H1 (cell line): Measurements from ENCODE around the gene ROS1. TPM values are rescaled to one million over a fixed set of nuclear protein-coding genes. Genes with fewer than 3 reads are reported as not detected.
A peak's percentile ranks its signal among the peaks of the same experiment; 100 is the strongest.

Experiments
- CTCF ChIA-PET: fragments of 300-600 bp; sonication (Branson Sonifier 250); formaldehyde crosslinking; loops from one replicate; lab custom pipeline; 2021; ENCODE audit not compliant: partially characterized antibody; lab: Charles Lee
- POLR2A ChIA-PET: fragments of 300-600 bp; sonication (Branson Sonifier 250); formaldehyde crosslinking; loops from one replicate; lab custom pipeline; 2021; ENCODE audit warnings: inconsistent platforms; ENCODE audit not compliant: partially characterized antibody; lab: Charles Lee
- DNase-seq, 2 experiments: peaks; one replicate each; pipeline versions ENCODE4 v3.0.0 to v3.0.0-alpha.2; 2010 to 2022; ENCODE audit warnings: low spot score in 2 of 2, low read depth in 1 of 2, mixed read lengths in 1 of 2
- FAIRE-seq: peaks from 2 replicates; lab custom pipeline; 2011; peaks lifted over from hg19 to GRCh38; lab: Jason Lieb, UNC
- H2AFZ ChIP-seq: 2 replicates; pipeline ENCODE4 v1.8.1; 2012; ENCODE audit warnings: low read length, inconsistent platforms
- H2AK5ac ChIP-seq: 2 replicates; pipeline ENCODE4 v1.6.1; 2013; ENCODE audit warnings: low read depth, low read length
- H2BK120ac ChIP-seq: replicated peaks from 2 replicates; pipeline ENCODE3; 2013; ENCODE audit warnings: low read depth, low read length, inconsistent platforms
- H2BK12ac ChIP-seq: 2 replicates; pipeline ENCODE4 v1.6.1; 2013; ENCODE audit warnings: low read depth, low read length
- H2BK15ac ChIP-seq: 2 replicates; pipeline ENCODE4 v1.6.1; 2013; ENCODE audit warnings: low read length
- H2BK20ac ChIP-seq: 2 replicates; pipeline ENCODE4 v1.6.1; 2013; ENCODE audit warnings: low read length
- H2BK5ac ChIP-seq: 2 replicates; pipeline ENCODE4 v1.6.1; 2013; ENCODE audit warnings: low read depth, low read length
- H3K14ac ChIP-seq: 2 replicates; pipeline ENCODE4 v1.6.1; 2013; ENCODE audit warnings: inconsistent platforms; ENCODE audit not compliant: insufficient read length
- H3K18ac ChIP-seq: 2 replicates; pipeline ENCODE4 v1.6.1; 2013; ENCODE audit warnings: low read length; ENCODE audit errors: extremely low read depth
- H3K23ac ChIP-seq: 2 replicates; pipeline ENCODE4 v1.6.1; 2013; ENCODE audit warnings: inconsistent platforms; ENCODE audit not compliant: insufficient read length
- H3K23me2 ChIP-seq: 2 replicates; pipeline ENCODE4 v1.6.1; 2013; ENCODE audit warnings: low read depth, low read length
- H3K27ac ChIP-seq: 2 replicates; pipeline ENCODE4 v1.6.1; 2011; ENCODE audit warnings: low read depth, low read length, inconsistent platforms
- H3K27me3 ChIP-seq, 4 experiments: replicated peaks in 1 of 4; 1 replicate in 1 of 4; 2 replicates in 3 of 4; pipeline versions ENCODE4 v1.6.1 to v1.8.1; 2011 to 2013; ENCODE audit warnings: low read length in 3 of 4, mild to moderate bottlenecking in 3 of 4, inconsistent platforms in 2 of 4, mixed read lengths in 2 of 4, moderate library complexity in 1 of 4; ENCODE audit not compliant: control insufficient read depth in 3 of 4, insufficient read depth in 3 of 4; ENCODE audit errors: extremely low read depth in 1 of 4
- H3K36me3 ChIP-seq, 4 experiments: 2 replicates each; pipeline versions ENCODE4 v1.6.1 to v1.8.1; 2011 to 2013; ENCODE audit warnings: mild to moderate bottlenecking in 4 of 4, low read length in 3 of 4, moderate library complexity in 2 of 4, control low read depth in 1 of 4, inconsistent platforms in 1 of 4; ENCODE audit not compliant: insufficient read depth in 4 of 4, control insufficient read depth in 2 of 4
- H3K4ac ChIP-seq: replicated peaks from 2 replicates; pipeline ENCODE3; 2013; ENCODE audit warnings: low read length, low read depth, mixed read lengths, inconsistent platforms; ENCODE audit not compliant: insufficient read length
- H3K4me1 ChIP-seq, 4 experiments: replicated peaks in 1 of 4; 1 replicate in 1 of 4; 2 replicates in 3 of 4; pipeline versions ENCODE4 v1.6.1 to v1.8.1; 2011 to 2013; ENCODE audit warnings: low read length in 3 of 4, inconsistent platforms in 2 of 4, mixed read lengths in 1 of 4; ENCODE audit not compliant: insufficient read depth in 4 of 4, control insufficient read depth in 3 of 4
- H3K4me2 ChIP-seq, 2 experiments: 2 replicates each; pipeline versions ENCODE4 v1.6.1 to v1.8.1; 2011 to 2013; ENCODE audit warnings: low read depth in 2 of 2, low read length in 2 of 2, control low read depth in 1 of 2, inconsistent platforms in 1 of 2, mild to moderate bottlenecking in 1 of 2; ENCODE audit not compliant: insufficient read depth in 1 of 2
- H3K4me3 ChIP-seq, 4 experiments: fragments of 200-600, 300-600 bp in 1 of 4; sonication (generic), shearing (Covaris generic), sonication (Bioruptor Twin) in 1 of 4; 2 replicates each; pipeline versions ENCODE4 v1.5.1 to v1.8.1; 2011 to 2016; ENCODE audit warnings: low read length in 4 of 4, low read depth in 3 of 4, control low read depth in 2 of 4, inconsistent platforms in 2 of 4, mild to moderate bottlenecking in 2 of 4, mixed read lengths in 1 of 4, moderate library complexity in 1 of 4; ENCODE audit not compliant: insufficient read depth in 2 of 4; ENCODE audit errors: extremely low read depth in 1 of 4
- H3K56ac ChIP-seq: replicated peaks from 2 replicates; pipeline ENCODE3; 2013; ENCODE audit warnings: low read depth, mild to moderate bottlenecking, mixed read lengths, low read length, inconsistent platforms; ENCODE audit not compliant: insufficient read length
- H3K79me1 ChIP-seq: 2 replicates; pipeline ENCODE4 v1.6.1; 2013; ENCODE audit warnings: low read depth, low read length, control low read depth
- H3K79me2 ChIP-seq, 2 experiments: 2 replicates each; pipeline versions ENCODE4 v1.6.1 to v1.8.1; 2012 to 2013; ENCODE audit warnings: low read length in 2 of 2, mild to moderate bottlenecking in 2 of 2, inconsistent platforms in 1 of 2; ENCODE audit not compliant: insufficient read depth in 2 of 2, control insufficient read depth in 1 of 2
- H3K9ac ChIP-seq, 4 experiments: replicated peaks in 1 of 4; 1 replicate in 1 of 4; 2 replicates in 3 of 4; pipeline versions ENCODE4 v1.6.1 to v1.8.1; 2011 to 2013; ENCODE audit warnings: low read depth in 3 of 4, low read length in 3 of 4, control low read depth in 2 of 4, mild to moderate bottlenecking in 2 of 4, moderate library complexity in 2 of 4, inconsistent platforms in 1 of 4; ENCODE audit errors: extremely low read depth in 1 of 4
- H3K9me3 ChIP-seq, 2 experiments: 2 replicates each; pipeline versions ENCODE4 v1.6.1 to v1.8.1; 2012 to 2013; ENCODE audit warnings: mild to moderate bottlenecking in 2 of 2, moderate library complexity in 2 of 2, control low read depth in 1 of 2, inconsistent platforms in 1 of 2, low read depth in 1 of 2, low read length in 1 of 2, mixed read lengths in 1 of 2; ENCODE audit not compliant: insufficient read depth in 2 of 2
- H4K20me1 ChIP-seq, 2 experiments: replicated peaks in 1 of 2; 2 replicates each; pipeline versions ENCODE3 to v1.8.1; 2011 to 2013; ENCODE audit warnings: inconsistent platforms in 2 of 2, low read length in 2 of 2, mild to moderate bottlenecking in 1 of 2; ENCODE audit not compliant: insufficient read depth in 2 of 2, control insufficient read depth in 1 of 2
- H4K5ac ChIP-seq: 2 replicates; pipeline ENCODE4 v1.6.1; 2013; ENCODE audit warnings: low read length, low read depth, mixed read lengths, inconsistent platforms; ENCODE audit not compliant: insufficient read length
- H4K8ac ChIP-seq: 2 replicates; pipeline ENCODE4 v1.8.0; 2013; ENCODE audit warnings: mild to moderate bottlenecking, moderate library complexity, low read length, inconsistent platforms; ENCODE audit not compliant: insufficient read depth; ENCODE audit errors: extremely low read depth
- H4K91ac ChIP-seq: replicated peaks from 2 replicates; pipeline ENCODE3; 2013; ENCODE audit warnings: low read length, mixed read lengths, inconsistent platforms; ENCODE audit not compliant: insufficient read length
- CBX5 ChIP-seq: fragments of 300-800, 300-1000 bp; sonication (generic); IDR thresholded peaks from 2 replicates; pipeline ENCODE4 v1.7.1; 2016; ENCODE audit warnings: antibody characterized with exemption, low read length, low read depth
- CHD2 ChIP-seq: IDR thresholded peaks from 2 replicates; pipeline ENCODE4 v1.6.1; 2012; ENCODE audit warnings: low read length, improper control_type of control experiment
- CREB1 ChIP-seq: IDR thresholded peaks from 2 replicates; pipeline ENCODE4 v1.6.1; 2012; ENCODE audit warnings: inconsistent platforms
- HDAC2 ChIP-seq, 2 experiments: fragments of 300-600 bp in 1 of 2; sonication (generic) in 1 of 2; IDR thresholded peaks; 2 replicates each; pipeline ENCODE4 v1.6.1; 2011 to 2012; ENCODE audit warnings: low read depth in 2 of 2, low read length in 2 of 2, mild to moderate bottlenecking in 2 of 2, moderate library complexity in 2 of 2, borderline replicate concordance in 1 of 2, inconsistent platforms in 1 of 2
- JUN ChIP-seq: IDR thresholded peaks from 2 replicates; pipeline ENCODE4 v1.6.1; 2011; ENCODE audit warnings: low read depth, mild to moderate bottlenecking, improper control_type of control experiment, low read length
- KDM1A ChIP-seq: fragments of 200-600, 300-600 bp; sonication (generic); IDR thresholded peaks from 2 replicates; pipeline ENCODE4 v1.7.1; 2016; ENCODE audit warnings: mild to moderate bottlenecking, low read length, borderline replicate concordance
- PHF8 ChIP-seq: fragments of 200-600 bp; sonication (generic); conservative IDR thresholded peaks from 2 replicates; pipeline ENCODE4 v1.7.1; 2012; ENCODE audit warnings: low read depth, mild to moderate bottlenecking, inconsistent platforms, low read length, moderate library complexity
- POU5F1 ChIP-seq: IDR thresholded peaks from 2 replicates; pipeline ENCODE4 v1.6.1; 2011; ENCODE audit warnings: low read depth, mild to moderate bottlenecking, low read length, moderate library complexity
- SP4 ChIP-seq: IDR thresholded peaks from 2 replicates; pipeline ENCODE4 v1.6.1; 2012; ENCODE audit warnings: low read length, inconsistent platforms
- TBP ChIP-seq: IDR thresholded peaks from 2 replicates; pipeline ENCODE4 v1.6.1; 2011; ENCODE audit warnings: low read depth, low read length, improper control_type of control experiment
- ZNF274 ChIP-seq: IDR thresholded peaks from 2 replicates; pipeline ENCODE4 v1.7.0; 2012; ENCODE audit warnings: low read length, borderline replicate concordance; ENCODE audit errors: extremely low read depth
- WGBS, 2 experiments: shearing (Covaris generic) in 1 of 2; methylation state at CpG; one replicate each; pipeline versions ENCODE4 v1.1.6 to v1.1.7; 2013 to 2015; ENCODE audit warnings: low lambda C conversion rate in 2 of 2, mixed read lengths in 2 of 2, inconsistent platforms in 1 of 2, low coverage in 1 of 2, missing lambda C conversion rate in 1 of 2; ENCODE audit not compliant: insufficient replicate concordance in 2 of 2, insufficient coverage in 1 of 2, insufficient read length in 1 of 2; ENCODE audit errors: extremely low coverage in 1 of 2, missing lambda C conversion rate in 1 of 2; 5-methylcytosine and 5-hydroxymethylcytosine counted together
- polyA plus RNA-seq, 7 experiments: library from polyadenylated mRNA; depleted of rRNA in 3 of 7; stranded (reverse) in 5 of 7; unstranded in 2 of 7; fragments of >200 nt in 5 of 7; fragments of 200-250 nt in 2 of 7; gene quantifications; 1 replicate in 5 of 7; 2 replicates in 1 of 7; 4 replicates in 1 of 7; pipeline versions ENCODE4 v1.2.1 to v1.2.3, GENCODE V29; 2011 to 2013; ENCODE audit warnings: missing spikeins in 2 of 7, mixed read lengths in 2 of 7
- total RNA-seq: library from RNA; stranded (reverse); fragmentation: NEBNext Ultra II Directional; extraction: Animal tissue kit (Norgen Biotek cat#: 25700); gene quantifications from 2 replicates; pipeline ENCODE4 v1.2.1, GENCODE V29; 2021
- TF ChIP-seq, protein P1 (sequence below): IDR thresholded peaks from 2 replicates; pipeline ENCODE4 v1.6.1; 2011; ENCODE audit warnings: low read depth, mild to moderate bottlenecking, low read length; ENCODE audit not compliant: insufficient read depth

Gene ROS1
- total and polyA plus RNA-seq, 2 of the 8 experiments (the other 6 are each of a cell fraction or from before 2014, with no cell fraction given), result not detected

- TF ChIP-seq POU5F1 (no peak), TBP (no peak), JUN (no peak), CBX5 (no peak), HDAC2 (IDR thresholded peaks at IDR 0.05; ENCODE audit: borderline replicate concordance in 1 of 2, low read depth in 2 of 2, low read length in 2 of 2) (no peak), ZNF274 (no peak), SP4 (no peak), CHD2 (no peak), PHF8 (no peak), CREB1 (no peak), KDM1A (no peak)
- TF ChIP-seq, protein P1, sequence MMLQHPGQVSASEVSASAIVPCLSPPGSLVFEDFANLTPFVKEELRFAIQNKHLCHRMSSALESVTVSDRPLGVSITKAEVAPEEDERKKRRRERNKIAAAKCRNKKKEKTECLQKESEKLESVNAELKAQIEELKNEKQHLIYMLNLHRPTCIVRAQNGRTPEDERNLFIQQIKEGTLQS, result no peak
- Histone ChIP-seq H3K9ac (no peak overlapping the region), H2BK12ac (no peak overlapping the region), H3K27me3 (no peaks in the 10 kb centered on the region), H3K23me2 (no peaks in the 10 kb centered on the region), H3K4me1 (peaks cover 0 to 7% (median 3%) of the 10 kb centered on the region in 4 experiments; a peak in 4 of 7 replicates), H2BK5ac (no peak overlapping the region), H4K5ac (no peak overlapping the region), H3K4me2 (no peak overlapping the region), H3K36me3 (no peaks in the 10 kb centered on the region), H3K9me3 (no peaks in the 10 kb centered on the region), H3K4ac (no peak overlapping the region), H2BK15ac (no peak overlapping the region), H3K79me2 (no peaks in the 10 kb centered on the region), H3K18ac (no peak overlapping the region), H2BK120ac (no peak overlapping the region), H4K20me1 (no peaks in the 10 kb centered on the region), H4K8ac (no peak overlapping the region), H3K4me3 (no peak overlapping the region), H2AK5ac (no peak overlapping the region), H3K56ac (no peak overlapping the region), H2BK20ac (no peak overlapping the region), H3K27ac (no peak overlapping the region), H2AFZ (peak overlapping the region; percentile 36; the same call in 1 of the 2 replicates), H3K79me1 (no peaks in the 10 kb centered on the region), H3K23ac (no peak overlapping the region), H3K14ac (no peak overlapping the region), H4K91ac (no peak overlapping the region)
- DNase-seq, result no peak
- ChIA-PET POLR2A (no interaction called here), CTCF (interaction anchor here (1.1 to 6.2 kb wide), 8 partner anchors 8 to 231 kb away, joined by 3 to 54 read pairs (median 10); partner anchors contain the start of gene DCBLD1)
- FAIRE-seq, result no peak
- 67% methylated on average over 5 of the region's 5 CpGs; no CpG with 5 or more reads in 1 of the 2 experiments for WGBS, 2 experiments
These were observed 25.9 kb upstream of the ROS1 start for GRCh38 chr6:117451671-117452070.
